Left ventricle myocardium inferior (tissue), 1 donor: ENCODE data around the gene SLC30A2. TPM values are rescaled to one million over a fixed set of nuclear protein-coding genes. Genes with fewer than 3 reads are reported as not detected.
A peak's percentile ranks its signal among the peaks of the same experiment; 100 is the strongest.

Experiments used
- DNase-seq: peaks from one replicate; pipeline ENCODE4 v3.0.0-alpha.2; 2020
- H3K27ac ChIP-seq: fragments of 200-600 bp; replicated peaks from 2 replicates; pipeline ENCODE4 v1.8.0; 2021
- H3K27me3 ChIP-seq: fragments of 200-600 bp; 2 replicates; pipeline ENCODE4 v1.8.0; 2021; ENCODE audit warnings: low read depth
- H3K36me3 ChIP-seq: fragments of 200-600 bp; 2 replicates; pipeline ENCODE4 v1.8.0; 2021
- H3K4me1 ChIP-seq: fragments of 200-600 bp; 2 replicates; pipeline ENCODE4 v1.8.0; 2021
- H3K4me3 ChIP-seq: fragments of 200-600 bp; 2 replicates; pipeline ENCODE4 v1.8.0; 2021; ENCODE audit warnings: mild to moderate bottlenecking, moderate library complexity
- H3K9me3 ChIP-seq: fragments of 200-600 bp; replicated peaks from 2 replicates; pipeline ENCODE4 v1.8.0; 2021
- CTCF ChIP-seq: fragments of 200-600 bp; IDR thresholded peaks from 2 replicates; pipeline ENCODE4 v1.8.0; 2021; ENCODE audit warnings: antibody characterized with exemption, mild to moderate bottlenecking, borderline replicate concordance
- intact Hi-C: fragments of 100-400 bp; cut with micrococcal nuclease; formaldehyde crosslinking; loops from one replicate; pipeline ENCODE4 v1.11.0; 2022
- total RNA-seq: library from RNA; stranded (reverse); fragmentation: NEBNext Ultra II Directional; extraction: Animal tissue kit (Norgen Biotek cat#: 25700); gene quantifications from one replicate; pipeline ENCODE4 v1.2.1, GENCODE V29; 2021
- donor health status: DM: no; HTN: yes; CAD: no; lungs with severe emphysema.

SLC30A2 gene
- total RNA-seq, 1 donor from 2014 or later = 7.1 TPM

DNA sequence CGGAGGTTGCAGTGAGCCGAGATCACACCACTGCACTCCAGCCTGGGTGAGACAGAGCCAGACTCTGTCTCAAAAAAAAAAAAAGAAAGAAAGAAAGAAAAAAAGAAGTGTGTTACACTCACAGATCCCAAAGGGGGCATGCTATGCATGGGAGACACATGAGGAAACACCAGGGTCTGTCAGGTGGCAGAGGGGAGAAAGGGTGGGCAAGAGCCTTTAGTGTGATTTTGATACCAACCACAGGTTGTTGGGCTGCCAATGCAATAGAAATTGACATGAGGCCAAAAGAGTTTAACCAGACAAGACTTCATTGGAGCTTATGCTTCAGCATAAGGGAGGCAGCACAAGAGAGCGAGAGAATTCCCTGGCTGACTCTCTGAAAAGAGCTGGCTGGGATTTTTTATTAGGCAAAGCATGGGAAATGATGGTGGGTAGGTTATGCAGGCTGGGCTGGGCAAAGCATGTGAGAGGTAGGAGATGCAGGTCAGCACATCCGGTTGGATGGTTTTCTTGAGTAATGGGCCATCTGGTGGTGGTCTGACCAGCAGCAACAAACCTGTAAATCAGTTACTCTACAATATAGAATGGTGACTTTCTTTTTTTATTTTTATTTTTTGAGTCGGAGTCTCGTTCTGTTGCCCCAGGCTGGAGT is 36.0 kb downstream of the SLC30A2 start:
- H3K27me3 ChIP-seq = no peaks in the 10 kb centered on the region
- no peak overlapping the region for H3K4me3 ChIP-seq
- intact Hi-C loops = no loop called here
- no peak overlapping the region for H3K27ac ChIP-seq
- no peaks in the 10 kb centered on the region for H3K36me3 ChIP-seq
- no peak for DNase-seq
- no peaks in the 10 kb centered on the region for H3K4me1 ChIP-seq
- no peaks in the 10 kb centered on the region for H3K9me3 ChIP-seq
- peak; percentile 9 for TF ChIP-seq CTCF

- H3K27ac ChIP-seq = no peak overlapping the region
- no peak overlapping the region for H3K4me3 ChIP-seq
- no peak for DNase-seq
- H3K36me3 ChIP-seq = no peaks in the 10 kb centered on the region
- no peaks in the 10 kb centered on the region for H3K27me3 ChIP-seq
- intact Hi-C loops = no loop called here
- no peak for TF ChIP-seq CTCF
- H3K9me3 ChIP-seq = no peaks in the 10 kb centered on the region
- no peaks in the 10 kb centered on the region for H3K4me1 ChIP-seq
Observed at GRCh38 chr1:26006710-26007109, 39.2 kb downstream of the SLC30A2 start.

GRCh38 chr1:26005434-26006105 is 40.3 kb downstream of the SLC30A2 start:
- Histone ChIP-seq H3K9me3 (no peaks in the 10 kb centered on the region), H3K36me3 (no peaks in the 10 kb centered on the region), H3K4me3 (no peak overlapping the region), H3K27ac (no peak overlapping the region), H3K4me1 (no peaks in the 10 kb centered on the region), H3K27me3 (no peaks in the 10 kb centered on the region)
- no peak for TF ChIP-seq CTCF
- no peak for DNase-seq
- intact Hi-C loops = no loop called here

DNA sequence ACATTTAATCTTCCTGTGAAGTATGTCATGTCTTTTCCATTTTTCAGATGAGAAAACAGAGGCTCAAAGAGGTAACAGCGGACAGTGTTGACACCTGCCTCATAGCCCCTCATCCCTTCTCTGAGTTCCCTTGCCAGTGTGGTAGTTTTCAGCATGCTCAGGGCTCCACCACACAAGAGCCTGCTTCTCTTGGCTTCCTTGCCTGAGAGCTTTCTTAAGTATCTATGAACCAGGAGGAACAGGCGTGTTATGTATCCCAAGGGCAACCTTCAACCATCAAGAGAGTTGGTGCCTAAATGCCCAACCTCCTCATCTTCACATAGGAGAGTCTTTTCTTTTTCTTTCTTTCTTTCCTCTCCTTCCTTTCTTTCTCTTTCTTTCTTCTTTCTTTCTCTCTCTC is 42.2 kb downstream of the SLC30A2 start:
- Histone ChIP-seq H3K27me3 (no peaks in the 10 kb centered on the region), H3K36me3 (no peaks in the 10 kb centered on the region), H3K4me3 (no peak overlapping the region), H3K27ac (no peak overlapping the region), H3K9me3 (no peaks in the 10 kb centered on the region), H3K4me1 (peaks cover 2% of the 10 kb centered on the region)
- TF ChIP-seq CTCF = no peak
- DNase-seq = no peak
- intact Hi-C loops = no loop called here

- Histone ChIP-seq H3K27me3 (no peaks in the 10 kb centered on the region), H3K36me3 (no peaks in the 10 kb centered on the region), H3K27ac (no peak overlapping the region), H3K4me1 (peaks cover 7% of the 10 kb centered on the region), H3K4me3 (no peak overlapping the region), H3K9me3 (no peaks in the 10 kb centered on the region)
- TF ChIP-seq CTCF = no peak
- intact Hi-C loops = no loop called here
- no peak for DNase-seq
Observed at GRCh38 chr1:26003262-26003661, 42.7 kb downstream of the SLC30A2 start.
